Measurements from ENCODE around the gene MAP4K4.

Gene MAP4K4

DNA sequence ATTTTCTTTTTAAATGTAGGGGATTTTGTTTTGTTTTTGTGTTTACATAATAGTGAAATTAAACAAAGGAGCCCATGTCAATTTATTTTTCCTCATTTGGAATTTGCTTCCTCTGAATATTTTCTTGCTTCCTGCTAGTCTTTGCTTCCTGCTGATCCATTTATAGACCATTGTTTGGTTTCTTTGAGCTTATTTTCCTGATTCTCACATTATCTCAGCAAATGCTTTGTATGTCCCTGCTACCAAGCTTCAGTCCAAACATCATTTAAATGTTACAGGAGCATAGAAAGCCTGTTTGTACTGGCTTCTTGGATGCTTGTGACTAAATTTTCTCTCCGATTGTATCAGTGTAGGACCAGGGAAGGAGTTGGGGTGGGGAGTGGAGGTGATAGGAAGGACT, 166.9 kb downstream of the MAP4K4 start:
- no peak for DNase-seq (ENCODE audit: low read depth in 3 of 3)

- no peak for DNase-seq (ENCODE audit: low read depth in 3 of 3)
Measured at GRCh38 chr2:101868525-101868924, 171.0 kb downstream of the MAP4K4 start.

- no peak for DNase-seq (ENCODE audit: low read depth in 3 of 3)
Measured at GRCh38 chr2:101869527-101869926, 172.0 kb downstream of the MAP4K4 start.

DNA sequence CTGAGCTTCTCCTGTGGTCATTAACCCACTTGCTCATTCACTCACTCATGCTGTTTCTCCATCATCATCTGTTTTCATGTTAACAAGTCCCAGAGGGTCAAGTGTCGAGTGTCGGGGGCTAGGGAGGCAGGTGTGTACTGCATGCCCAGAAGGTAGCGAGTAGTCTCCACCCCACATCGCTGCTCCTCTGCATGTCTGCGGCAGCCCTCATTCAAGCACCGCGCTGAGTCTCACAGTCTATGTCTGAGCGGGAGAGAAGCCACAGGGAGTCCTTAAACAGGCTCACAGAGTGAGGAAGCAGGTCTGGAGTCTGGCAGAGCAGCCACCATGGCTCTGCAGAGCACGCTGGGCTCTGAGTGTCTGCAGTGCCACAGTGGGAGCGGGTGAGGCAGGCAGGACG, 172.9 kb downstream of the MAP4K4 start:
- no peak for DNase-seq (ENCODE audit: low read depth in 3 of 3)

- no peak for DNase-seq (ENCODE audit: low read depth in 3 of 3)
Measured at GRCh38 chr2:101871480-101871879, 174.0 kb downstream of the MAP4K4 start.

GRCh38 chr2:101872480-101872879, 175.0 kb downstream of the MAP4K4 start:
- no peak for DNase-seq (ENCODE audit: low read depth in 3 of 3)

- DNase-seq (ENCODE audit: low read depth in 3 of 3): no peak
Measured at GRCh38 chr2:101873543-101873942, 176.0 kb downstream of the MAP4K4 start.

DNA sequence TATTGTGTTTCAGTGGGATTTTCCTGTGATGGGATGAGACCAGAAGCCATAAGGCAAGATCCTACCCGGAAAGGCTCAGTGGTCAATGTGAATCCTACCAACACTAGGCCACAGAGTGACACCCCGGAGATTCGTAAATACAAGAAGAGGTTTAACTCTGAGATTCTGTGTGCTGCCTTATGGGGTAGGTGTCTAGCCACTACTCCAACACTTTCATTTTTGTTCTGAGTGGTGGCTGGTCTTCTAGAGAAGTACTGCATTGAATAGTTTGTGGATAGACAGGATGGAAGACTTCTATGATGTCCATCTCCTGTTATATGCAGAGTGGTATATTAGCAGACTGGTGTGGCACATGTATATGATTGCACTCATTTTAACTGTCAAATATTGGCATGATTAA, 176.6 kb downstream of the MAP4K4 start:
- DNase-seq (ENCODE audit: low read depth in 3 of 3): no peak

- no peak for DNase-seq (ENCODE audit: low read depth in 3 of 3)
Measured at GRCh38 chr2:101879466-101879865, 182.0 kb downstream of the MAP4K4 start.

- DNase-seq (ENCODE audit: low read depth in 3 of 3): no peak
Measured at GRCh38 chr2:101881131-101881530, 183.6 kb downstream of the MAP4K4 start.

DNA sequence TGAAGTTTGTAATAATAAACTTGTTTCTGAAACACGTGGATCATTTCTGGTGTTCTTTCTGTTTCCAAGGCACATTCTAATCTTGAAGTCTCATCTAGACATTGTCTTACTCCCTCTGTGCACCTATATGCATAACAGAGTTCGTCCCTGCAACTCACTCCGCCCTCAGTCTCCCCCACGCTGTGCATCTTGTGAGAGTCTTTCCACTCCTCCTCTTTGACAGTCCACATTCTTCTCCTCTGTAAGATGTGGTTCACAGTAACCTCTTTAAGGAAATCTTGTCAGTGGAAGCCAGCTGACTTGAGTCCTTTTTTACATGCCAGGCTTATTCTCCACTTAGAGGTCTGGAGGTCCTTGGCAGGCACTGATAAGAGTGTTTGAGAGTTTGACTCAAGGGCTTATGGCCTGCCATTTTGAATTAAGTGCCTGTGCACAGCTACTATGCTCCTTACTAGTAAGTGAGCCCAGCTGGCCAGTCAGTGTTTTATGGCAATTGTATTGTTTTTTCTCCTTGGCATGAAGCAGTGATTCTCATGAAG, 185.3 kb downstream of the MAP4K4 start:
- no peak for DNase-seq (ENCODE audit: low read depth in 3 of 3)

GRCh38 chr2:101883860-101884259, 186.4 kb downstream of the MAP4K4 start:
- DNase-seq (ENCODE audit: low read depth in 3 of 3): no peak

- DNase-seq (ENCODE audit: low read depth in 3 of 3): no peak
Measured at GRCh38 chr2:101884423-101884822, 186.9 kb downstream of the MAP4K4 start.

DNA sequence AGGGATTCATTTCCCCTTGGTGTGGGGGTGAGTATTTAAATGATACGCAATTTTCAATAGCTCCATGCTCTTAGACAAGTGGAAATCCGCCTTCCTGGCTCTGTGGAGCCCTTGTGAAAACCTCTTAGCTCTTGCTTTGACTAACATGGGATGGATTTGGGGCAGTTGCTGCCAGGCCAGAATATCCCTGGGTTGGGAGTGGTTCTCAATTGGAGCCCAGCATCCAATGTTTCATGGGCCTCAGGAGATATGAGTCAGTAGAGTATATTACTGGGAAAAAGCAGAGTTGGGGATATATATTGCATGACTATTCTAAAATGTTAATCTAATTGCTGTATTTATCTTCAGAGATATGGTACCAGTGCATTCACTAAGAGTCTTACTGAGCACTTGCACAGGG, 189.8 kb downstream of the MAP4K4 start:
- DNase-seq (ENCODE audit: low read depth in 3 of 3): no peak

- no peak for DNase-seq (ENCODE audit: low read depth in 3 of 3)
Measured at GRCh38 chr2:101889460-101890098, 192.1 kb downstream of the MAP4K4 start.

- DNase-seq (ENCODE audit: low read depth in 3 of 3): no peak
Measured at GRCh38 chr2:101892377-101892776, 194.9 kb downstream of the MAP4K4 start.

GRCh38 chr2:101893681-101894381, 196.3 kb downstream of the MAP4K4 start:
- no peak for DNase-seq (ENCODE audit: low read depth in 3 of 3)

DNA sequence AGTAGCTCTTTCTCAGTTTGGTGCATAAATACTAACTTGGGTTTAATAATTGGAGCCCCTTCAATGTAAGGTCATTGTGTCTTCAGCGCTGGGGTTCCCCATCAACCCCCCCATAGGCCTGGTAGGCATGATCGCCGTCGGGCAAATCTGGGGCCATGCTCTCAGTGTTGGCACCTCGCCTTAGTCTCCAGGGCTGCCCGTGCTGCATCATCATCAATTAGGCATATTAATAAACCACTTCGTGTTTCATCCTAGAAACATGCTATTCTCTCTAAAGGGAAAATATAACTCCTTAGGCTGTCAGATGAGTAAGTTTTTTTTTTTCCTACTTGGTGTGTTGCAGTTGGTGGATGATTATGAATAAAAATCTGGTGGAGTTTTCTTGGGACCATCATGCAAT, 197.5 kb downstream of the MAP4K4 start:
- DNase-seq (ENCODE audit: low read depth in 3 of 3): no peak

- no peak for DNase-seq (ENCODE audit: low read depth in 3 of 3)
Measured at GRCh38 chr2:101895819-101896322, 198.4 kb downstream of the MAP4K4 start.

DNA sequence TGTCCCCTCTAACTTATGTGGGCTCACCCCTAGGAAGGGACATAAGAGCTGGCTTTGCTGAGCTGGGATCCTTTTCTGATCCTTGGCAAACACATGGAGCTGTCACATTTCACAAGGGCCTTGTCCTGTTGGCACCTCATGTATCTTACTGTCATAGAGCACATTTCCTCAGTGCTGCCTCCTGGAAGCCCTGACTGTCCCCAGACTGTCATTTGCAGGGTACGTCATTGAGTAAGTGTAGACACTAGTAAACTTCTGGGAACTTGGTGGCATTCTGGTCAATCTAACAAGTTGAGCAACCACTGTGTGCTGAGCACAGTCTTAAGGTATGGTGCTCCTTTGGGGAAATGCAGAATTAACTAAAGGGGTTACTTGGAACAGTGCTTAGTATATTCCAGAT, 199.8 kb downstream of the MAP4K4 start:
- no peak for DNase-seq (ENCODE audit: low read depth in 3 of 3)

DNA sequence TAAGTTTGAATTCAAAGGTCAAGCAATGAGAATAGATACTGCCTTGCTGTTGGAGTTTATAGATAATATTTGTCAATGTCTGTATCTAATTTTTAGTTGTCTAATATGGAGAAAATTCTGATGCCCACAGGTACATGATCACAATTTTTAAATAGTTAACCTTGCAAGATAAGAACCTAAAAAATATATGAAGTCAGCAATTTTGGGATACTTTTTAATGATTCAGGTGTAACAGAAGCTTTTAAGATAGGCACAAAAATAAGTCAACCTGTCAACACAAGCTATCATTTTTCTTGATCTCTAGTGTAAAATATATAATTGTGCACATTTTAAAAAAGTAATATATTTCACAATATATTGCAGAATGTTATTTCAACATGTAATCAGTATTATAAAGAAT, 201.8 kb downstream of the MAP4K4 start:
- DNase-seq (ENCODE audit: low read depth in 3 of 3): no peak

GRCh38 chr2:101899871-101900270, 202.4 kb downstream of the MAP4K4 start:
- no peak for DNase-seq (ENCODE audit: low read depth in 3 of 3)

DNA sequence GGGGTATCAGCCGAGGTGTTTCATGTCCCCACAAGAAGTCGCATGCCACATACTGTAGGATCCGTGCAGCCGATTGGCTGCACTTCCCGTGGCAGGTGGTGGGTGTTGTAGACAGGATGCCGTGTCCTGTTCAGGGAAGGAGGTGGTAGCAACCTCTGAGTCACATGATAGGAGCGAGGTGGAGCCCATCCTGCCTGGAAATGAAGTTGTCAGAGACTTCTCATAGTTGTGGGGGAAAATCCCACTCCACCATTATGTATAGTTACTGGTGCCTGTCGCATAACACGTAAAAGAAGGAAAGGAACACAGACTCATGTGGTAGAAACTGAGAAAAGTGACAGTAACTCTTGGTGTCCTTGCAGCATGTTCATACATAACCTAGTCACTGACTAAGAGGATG, 202.9 kb downstream of the MAP4K4 start:
- DNase-seq (ENCODE audit: low read depth in 3 of 3): no peak

Measured in stimulated activated CD4-positive, alpha-beta T cell treated with anti-CD3 and anti-CD28 coated beads, TNF-alpha, amount 100 ng/mL, for 4 hours (primary cell).